Pons (tissue), 1 donor: ENCODE data around the gene SLC22A1.
"Not testable (repeated sequence)": the region's sequence is repeated elsewhere in the genome, so short reads cannot be mapped to it uniquely, and the experiment has no call there.

Experiments used
- DNase-seq: peaks from one replicate; pipeline ENCODE4 v3.0.0-alpha.2; 2016; ENCODE audit warnings: low spot score

Gene SLC22A1

GRCh38 chr6:160093946-160094345 lies 27.7 kb upstream of the SLC22A1 start:
- no peak for DNase-seq

GRCh38 chr6:160095146-160095845 lies 26.3 kb upstream of the SLC22A1 start:
- no peak for DNase-seq

- no peak for DNase-seq
Measured at GRCh38 chr6:160101277-160102205, 20.1 kb upstream of the SLC22A1 start.

GRCh38 chr6:160102399-160102798 lies 19.2 kb upstream of the SLC22A1 start:
- no peak for DNase-seq

GRCh38 chr6:160102956-160103824 lies 18.4 kb upstream of the SLC22A1 start:
- DNase-seq: no peak

- DNase-seq: no peak
Measured at GRCh38 chr6:160103825-160104100, 17.9 kb upstream of the SLC22A1 start.

- DNase-seq: no peak
Measured at GRCh38 chr6:160104821-160105517, 16.6 kb upstream of the SLC22A1 start.

- no peak for DNase-seq
Measured at GRCh38 chr6:160106010-160106409, 15.6 kb upstream of the SLC22A1 start.

GRCh38 chr6:160106701-160107100 lies 14.9 kb upstream of the SLC22A1 start:
- DNase-seq: no peak

- no peak for DNase-seq
Measured at GRCh38 chr6:160108077-160108476, 13.5 kb upstream of the SLC22A1 start.

GRCh38 chr6:160110586-160111123 lies 11.0 kb upstream of the SLC22A1 start:
- no peak for DNase-seq

- no peak for DNase-seq
Measured at GRCh38 chr6:160111806-160112205, 9.8 kb upstream of the SLC22A1 start.

- DNase-seq: no peak
Measured at GRCh38 chr6:160112628-160113299, 8.9 kb upstream of the SLC22A1 start.

GRCh38 chr6:160114536-160114935 lies 7.1 kb upstream of the SLC22A1 start:
- not testable (repeated sequence) for DNase-seq

GRCh38 chr6:160115421-160115820 lies 6.2 kb upstream of the SLC22A1 start:
- no peak for DNase-seq

- DNase-seq: no peak
Measured at GRCh38 chr6:160116411-160116810, 5.2 kb upstream of the SLC22A1 start.

- no peak for DNase-seq
Measured at GRCh38 chr6:160117137-160117536, 4.5 kb upstream of the SLC22A1 start.

GRCh38 chr6:160118620-160119229 lies 2.9 kb upstream of the SLC22A1 start:
- DNase-seq: no peak

- DNase-seq: no peak
Measured at GRCh38 chr6:160120087-160120486, 1.5 kb upstream of the SLC22A1 start.

- DNase-seq: no peak
Measured at GRCh38 chr6:160121981-160122380, 366 bp downstream of the SLC22A1 start.

- no peak for DNase-seq
Measured at GRCh38 chr6:160122744-160123143, 1.1 kb downstream of the SLC22A1 start.
